Gastrocnemius medialis (tissue), 4 donors: Measurements from ENCODE around the gene IDH3B. TPM values are rescaled to one million over a fixed set of nuclear protein-coding genes. Genes with fewer than 3 reads are reported as not detected.
"Not testable (repeated sequence)": the region's sequence is repeated elsewhere in the genome, so short reads cannot be mapped to it uniquely, and the experiment has no call there.

ENCODE experiments used
- ATAC-seq, 2 donors: fragments of 150-250 bp; one replicate each; pipeline ENCODE4 v1.9.1; 2016
- DNase-seq, 2 donors: peaks; one replicate each; pipeline ENCODE4 v3.0.0-alpha.2; 2019
- H3K27ac ChIP-seq, 4 donors: fragments of 200-600 bp; sonication (generic); 1 replicate in 1 of 4; 2 replicates in 3 of 4; pipeline ENCODE4 v1.5.1; 2016 to 2018; ENCODE audit warnings: mild to moderate bottlenecking in 2 of 4, moderate library complexity in 1 of 4
- H3K27me3 ChIP-seq, 3 donors: fragments of 200-600 bp; sonication (generic) in 2 of 3; 1 replicate in 1 of 3; 2 replicates in 2 of 3; pipeline versions ENCODE4 v1.5.1 to v1.6.0; 2016 to 2019; ENCODE audit warnings: mild to moderate bottlenecking in 1 of 3, moderate library complexity in 1 of 3
- H3K36me3 ChIP-seq, 2 donors: fragments of 200-600 bp; sonication (generic) in 1 of 2; one replicate each; pipeline ENCODE4 v1.5.1; 2017 to 2018
- H3K4me1 ChIP-seq, 2 donors: fragments of 200-600 bp; sonication (generic) in 1 of 2; one replicate each; pipeline ENCODE4 v1.5.1; 2016 to 2017; ENCODE audit warnings: mild to moderate bottlenecking in 2 of 2
- H3K4me3 ChIP-seq, 4 donors: fragments of 200-600 bp; sonication (generic) in 3 of 4; 1 replicate in 1 of 4; 2 replicates in 3 of 4; pipeline ENCODE4 v1.5.1; 2016 to 2019; ENCODE audit warnings: mild to moderate bottlenecking in 2 of 4
- H3K9me3 ChIP-seq, 3 donors: fragments of 200-600 bp; sonication (generic) in 2 of 3; 1 replicate in 1 of 3; 2 replicates in 2 of 3; pipeline ENCODE4 v1.5.1; 2016 to 2019
- CTCF ChIP-seq, 5 experiments: fragments of 450-650 bp in 3 of 5; fragments of 200-600 bp in 2 of 5; sonication (generic) in 2 of 5; IDR thresholded peaks in 4 of 5; conservative IDR thresholded peaks in 1 of 5; 1 replicate in 4 of 5; 2 replicates in 1 of 5; pipeline ENCODE4 v1.5.1; 2016 to 2019; ENCODE audit warnings: antibody characterized with exemption in 5 of 5, mild to moderate bottlenecking in 3 of 5, moderate library complexity in 3 of 5
- POLR2A ChIP-seq, 2 donors: fragments of 450-650 bp; IDR thresholded peaks; one replicate each; pipeline ENCODE4 v1.6.1; 2017; ENCODE audit warnings: antibody characterized with exemption in 2 of 2, mild to moderate bottlenecking in 2 of 2, moderate library complexity in 2 of 2
- in situ Hi-C, 4 donors: fragments of 200-750 bp; cut with MboI; loops; one replicate each; pipeline versions ENCODE4 v1.15.0 to v1.8.0; 2017; ENCODE audit warnings: low sequenced_read_pairs in 4 of 4
- intact Hi-C: fragments of 100-400 bp; cut with DNase I; formaldehyde crosslinking; loops from one replicate; pipeline ENCODE4 v1.15.1; 2023; ENCODE audit warnings: low total_unique reads
- total RNA-seq, 4 donors: library from RNA; depleted of rRNA; stranded (reverse); fragments of >200 nt; gene quantifications; one replicate each; pipeline versions ENCODE4 v1.1.0 to v1.2.3, GENCODE V29; 2016

Gene IDH3B
- total RNA-seq, 4 donors from 2014 or later, result 95.5 to 176 (median 136) TPM

GRCh38 chr20:2690718-2691117 is 26.7 kb upstream of the IDH3B start:
- in situ Hi-C loops (no loop called here), intact Hi-C loops (no loop called here)
- no peak for TF ChIP-seq CTCF (IDR thresholded peaks at IDR 0.05 in 4 of 5, conservative IDR thresholded peaks at IDR 0.05 in 1 of 5)
- TF ChIP-seq POLR2A (IDR thresholded peaks at IDR 0.05), result no peak
- no peaks in the 10 kb centered on the region for H3K4me1 ChIP-seq
- ATAC-seq, result no peak
- H3K27me3 ChIP-seq, result peaks cover 22 to 43% (median 31%) of the 10 kb centered on the region in 3 donors
- no peak overlapping the region for H3K27ac ChIP-seq
- no peak overlapping the region for H3K4me3 ChIP-seq
- H3K36me3 ChIP-seq, result no peaks in the 10 kb centered on the region
- no peak for DNase-seq
- no peaks in the 10 kb centered on the region for H3K9me3 ChIP-seq

GRCh38 chr20:2690213-2690612 is 26.2 kb upstream of the IDH3B start:
- no peak for ATAC-seq
- intact Hi-C loops (no loop called here), in situ Hi-C loops (no loop called here)

GRCh38 chr20:2688041-2688591 is 24.1 kb upstream of the IDH3B start:
- no peaks in the 10 kb centered on the region for H3K9me3 ChIP-seq
- TF ChIP-seq POLR2A (IDR thresholded peaks at IDR 0.05) (no peak), CTCF (IDR thresholded peaks at IDR 0.05 in 4 of 5, conservative IDR thresholded peaks at IDR 0.05 in 1 of 5) (peak in 2 of 5 experiments; percentile 36 to 44)
- no peaks in the 10 kb centered on the region for H3K36me3 ChIP-seq
- H3K4me1 ChIP-seq, result no peaks in the 10 kb centered on the region
- peaks cover 8 to 23% (median 18%) of the 10 kb centered on the region in 3 donors for H3K27me3 ChIP-seq
- no peak overlapping the region for H3K4me3 ChIP-seq
- ATAC-seq, result no peak
- H3K27ac ChIP-seq, result no peak overlapping the region
- intact Hi-C loops, result no loop called here
- in situ Hi-C loops, result no loop called here
- no peak for DNase-seq

More at GRCh38 chr20:2690213-2690612, 26.2 kb upstream of the IDH3B start:
- Histone ChIP-seq H3K36me3 (no peaks in the 10 kb centered on the region), H3K27ac (no peak overlapping the region), H3K4me3 (no peak overlapping the region), H3K4me1 (no peaks in the 10 kb centered on the region), H3K27me3 (peaks cover 22 to 38% (median 28%) of the 10 kb centered on the region in 3 donors), H3K9me3 (no peaks in the 10 kb centered on the region)
- TF ChIP-seq CTCF (IDR thresholded peaks at IDR 0.05 in 4 of 5, conservative IDR thresholded peaks at IDR 0.05 in 1 of 5), result no peak
- TF ChIP-seq POLR2A (IDR thresholded peaks at IDR 0.05), result no peak
- no peak for DNase-seq

- DNase-seq (no peak), ATAC-seq (no peak)
- in situ Hi-C loops (no loop called here), intact Hi-C loops (no loop called here)
- TF ChIP-seq POLR2A (IDR thresholded peaks at IDR 0.05) (no peak), CTCF (IDR thresholded peaks at IDR 0.05 in 4 of 5, conservative IDR thresholded peaks at IDR 0.05 in 1 of 5) (no peak)
- no peak overlapping the region for H3K27ac ChIP-seq
- H3K4me1 ChIP-seq, result no peaks in the 10 kb centered on the region
- H3K4me3 ChIP-seq, result no peak overlapping the region
- H3K9me3 ChIP-seq, result no peaks in the 10 kb centered on the region
- no peaks in the 10 kb centered on the region for H3K36me3 ChIP-seq
- peaks cover 8 to 23% (median 18%) of the 10 kb centered on the region in 3 donors for H3K27me3 ChIP-seq
These were observed 23.5 kb upstream of the IDH3B start for GRCh38 chr20:2687514-2687913.

- H3K4me1 ChIP-seq, H3K9me3 ChIP-seq, H3K36me3 ChIP-seq, DNase-seq, H3K27ac ChIP-seq, in situ Hi-C loops, H3K4me3 ChIP-seq, intact Hi-C loops, ATAC-seq: not testable (repeated sequence)
- peaks cover 8 to 22% (median 11%) of the 10 kb centered on the region in 3 donors for H3K27me3 ChIP-seq
These were observed 20.8 kb upstream of the IDH3B start for GRCh38 chr20:2684817-2685216.

- H3K27me3 ChIP-seq, in situ Hi-C loops, H3K27ac ChIP-seq, H3K4me1 ChIP-seq, ATAC-seq, DNase-seq, intact Hi-C loops, H3K36me3 ChIP-seq, H3K4me3 ChIP-seq, H3K9me3 ChIP-seq: not testable (repeated sequence)
These were observed 18.0 kb upstream of the IDH3B start for GRCh38 chr20:2682040-2682439.
